Measurements from ENCODE around the gene SH3BP5L. TPM values are rescaled to one million over a fixed set of nuclear protein-coding genes. Genes with fewer than 3 reads are reported as not detected.

Gene SH3BP5L
- total and polyA plus RNA-seq, 2 of the 13 experiments (the other 11 are each of a cell fraction or from before 2014, with no cell fraction given) = 10.3 to 14.9 TPM

DNA sequence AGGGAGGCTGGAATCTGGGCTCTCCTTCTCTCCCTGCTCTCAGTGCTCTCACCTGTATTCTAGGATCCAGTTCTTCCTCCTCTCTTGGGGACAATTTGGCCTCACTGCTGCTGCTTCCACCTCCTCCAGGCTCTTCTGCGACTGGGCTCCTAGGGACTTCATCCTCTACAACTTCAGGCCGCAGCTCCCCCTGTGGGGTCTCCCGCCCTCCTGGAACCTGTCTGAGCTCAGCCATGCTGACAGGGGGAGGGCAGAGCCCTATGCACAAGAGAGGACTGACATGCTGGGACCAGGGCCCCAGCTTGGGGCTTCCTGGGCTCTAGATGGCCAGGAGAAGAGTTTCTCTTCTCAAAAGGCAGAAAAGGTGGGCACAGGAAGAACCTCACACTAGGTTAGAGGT is 1.0 kb downstream of the SH3BP5L start:
- intact Hi-C loops (cut with micrococcal nuclease; ENCODE audit: unreplicated experiment) (loop anchor here (2.0 kb wide), 1 partner anchor 48 kb away; no protein-coding TSS in a partner anchor), in situ Hi-C loops (cut with HindIII; ENCODE audit: extremely low pct_ligation_motif_present, low pct_unique_long_range_greater_than_20kb) (no loop called here)
- Histone ChIP-seq H4K20me1 (ENCODE audit: insufficient read depth, low read length) (no peaks in the 10 kb centered on the region), H3K4me2 (ENCODE audit: low read depth, low read length) (peak overlapping the region; percentile 96), H3K36me3 (replicated peaks in 1 of 2; ENCODE audit: control insufficient read depth in 1 of 2, insufficient read depth in 2 of 2, low read length in 2 of 2) (peaks cover 3 to 29% of the 10 kb centered on the region in 2 experiments), H3K27ac (ENCODE audit: extremely low read length, insufficient read depth, low read length) (peak overlapping the region; percentile 99), H3K27me3 (ENCODE audit: control insufficient read depth in 1 of 2, insufficient read depth in 2 of 2, low read length in 2 of 2) (no peaks in the 10 kb centered on the region; a peak in 1 of 5 replicates), H3K4me1 (ENCODE audit: insufficient read depth, low read length) (peaks cover 81% of the 10 kb centered on the region), H3K79me2 (ENCODE audit: insufficient read depth, low read length) (peaks cover 43% of the 10 kb centered on the region), H3K4me3 (replicated peaks in 1 of 3; ENCODE audit: insufficient read depth in 1 of 3, low read depth in 2 of 3, low read length in 3 of 3) (peak overlapping the region; percentile 71 to 92 (median 81)), H2AFZ (ENCODE audit: low read length) (no peak overlapping the region), H3K9ac (ENCODE audit: insufficient read depth, low read depth, low read length) (peak overlapping the region; percentile 94), H3K9me3 (ENCODE audit: low read length) (no peaks in the 10 kb centered on the region)
- DNase-seq (ENCODE audit: low spot score) = no peak
- FAIRE-seq = no peak
- POLR2A ChIA-PET = interaction anchor here (3.4 to 5.6 kb wide), 2 partner anchors 14 to 49 kb away, joined by 20 to 108 read pairs; partner anchors contain the start of gene ZNF672
- CTCF ChIA-PET (ENCODE audit: low intra/inter-chr PET ratio, low total read pairs) = no interaction called here
- no peak for ATAC-seq
- WGBS (ENCODE audit: low lambda C conversion rate) = 85% methylated on average over 3 of the region's 3 CpGs
- no peak for TF ChIP-seq ZSCAN31 (CRISPR knock-in tag; IDR thresholded peaks at IDR 0.05; ENCODE audit: low read depth)
- TF ChIP-seq ZNF136 (CRISPR knock-in tag; IDR thresholded peaks at IDR 0.05; ENCODE audit: low read depth) = no peak
- no peak for TF ChIP-seq BRD4 (CRISPR knock-in tag; IDR thresholded peaks at IDR 0.05)
- TF ChIP-seq PHF21A (CRISPR knock-in tag; IDR thresholded peaks at IDR 0.05) = 0 out of 2 replicates have a peak, but pooled peaks have one; percentile 18
- no peak for TF ChIP-seq U2AF1 (optimal IDR thresholded peaks at IDR 0.05; ENCODE audit: low read depth, low read length)
- no peak for TF ChIP-seq DNMT1 (CRISPR knock-in tag; IDR thresholded peaks at IDR 0.05)
- no peak for TF ChIP-seq HNRNPH1 (optimal IDR thresholded peaks at IDR 0.05; ENCODE audit: low read depth, low read length)
- no TSS peak for BruUV-seq (replicated peaks)

DNA sequence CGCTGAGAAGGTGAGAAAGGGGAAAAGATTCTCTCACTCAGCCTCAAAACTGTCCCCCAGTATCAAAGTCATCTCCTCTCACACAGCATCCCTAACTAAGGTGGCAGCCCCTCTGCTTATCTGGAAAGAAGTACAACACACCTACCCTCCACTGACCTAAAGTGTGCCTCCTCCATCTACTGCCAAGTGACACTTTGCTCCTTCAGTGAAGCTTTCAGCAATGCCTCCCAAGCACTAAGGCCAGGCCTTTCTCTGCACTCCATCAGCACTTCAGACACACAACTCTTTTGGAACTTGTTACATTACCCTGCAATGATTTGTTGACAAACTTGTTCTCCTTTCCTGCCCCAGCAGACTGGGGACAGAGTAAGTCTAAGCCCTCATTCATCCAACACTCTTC is 1.4 kb downstream of the SH3BP5L start:
- H4K20me1 ChIP-seq (ENCODE audit: insufficient read depth, low read length) = no peaks in the 10 kb centered on the region
- DNase-seq (ENCODE audit: low spot score) = no peak
- ChIA-PET POLR2A (interaction anchor here (1.4 to 5.6 kb wide), 2 partner anchors 14 to 35 kb away, joined by 3 to 108 read pairs; partner anchors contain the start of genes ZNF672 and ZNF692), CTCF (ENCODE audit: low intra/inter-chr PET ratio, low total read pairs) (no interaction called here)
- in situ Hi-C loops (cut with HindIII; ENCODE audit: extremely low pct_ligation_motif_present, low pct_unique_long_range_greater_than_20kb) = no loop called here
- 100% methylated on average over 1 of the region's 1 CpG for WGBS (ENCODE audit: low lambda C conversion rate)
- H3K4me1 ChIP-seq (ENCODE audit: insufficient read depth, low read length) = peaks cover 78% of the 10 kb centered on the region
- no peak for ATAC-seq
- FAIRE-seq = no peak
- BruUV-seq (replicated peaks) = no TSS peak
- peaks cover 43% of the 10 kb centered on the region for H3K79me2 ChIP-seq (ENCODE audit: insufficient read depth, low read length)
- H3K27me3 ChIP-seq (ENCODE audit: control insufficient read depth in 1 of 2, insufficient read depth in 2 of 2, low read length in 2 of 2) = no peaks in the 10 kb centered on the region; a peak in 1 of 5 replicates
- H3K9ac ChIP-seq (ENCODE audit: insufficient read depth, low read depth, low read length) = peak overlapping the region; percentile 94; the same call in 1 of the 2 replicates
- peaks cover 3 to 29% of the 10 kb centered on the region in 2 experiments for H3K36me3 ChIP-seq (replicated peaks in 1 of 2; ENCODE audit: control insufficient read depth in 1 of 2, insufficient read depth in 2 of 2, low read length in 2 of 2)
- H3K27ac ChIP-seq (ENCODE audit: extremely low read length, insufficient read depth, low read length) = no peak overlapping the region
- H3K9me3 ChIP-seq (ENCODE audit: low read length) = no peaks in the 10 kb centered on the region
- intact Hi-C loops (cut with micrococcal nuclease; ENCODE audit: unreplicated experiment) = loop anchor here (2.0 kb wide), 1 partner anchor 48 kb away; no protein-coding TSS in a partner anchor
- no peak overlapping the region for H2AFZ ChIP-seq (ENCODE audit: low read length)
- H3K4me3 ChIP-seq (replicated peaks in 1 of 3; ENCODE audit: insufficient read depth in 1 of 3, low read depth in 2 of 3, low read length in 3 of 3) = peak overlapping the region; percentile 71 to 92 (median 81); a peak in 4 of 6 replicates
- H3K4me2 ChIP-seq (ENCODE audit: low read depth, low read length) = peak overlapping the region; percentile 96
- TF ChIP-seq FOXK1 (CRISPR knock-in tag; IDR thresholded peaks at IDR 0.05; ENCODE audit: borderline replicate concordance, low read depth) (no peak), ZC3H13 (CRISPR knock-in tag; IDR thresholded peaks at IDR 0.05) (no peak), ADNP (CRISPR knock-in tag; IDR thresholded peaks at IDR 0.05) (no peak)
- TF ChIP-seq, protein P1, sequence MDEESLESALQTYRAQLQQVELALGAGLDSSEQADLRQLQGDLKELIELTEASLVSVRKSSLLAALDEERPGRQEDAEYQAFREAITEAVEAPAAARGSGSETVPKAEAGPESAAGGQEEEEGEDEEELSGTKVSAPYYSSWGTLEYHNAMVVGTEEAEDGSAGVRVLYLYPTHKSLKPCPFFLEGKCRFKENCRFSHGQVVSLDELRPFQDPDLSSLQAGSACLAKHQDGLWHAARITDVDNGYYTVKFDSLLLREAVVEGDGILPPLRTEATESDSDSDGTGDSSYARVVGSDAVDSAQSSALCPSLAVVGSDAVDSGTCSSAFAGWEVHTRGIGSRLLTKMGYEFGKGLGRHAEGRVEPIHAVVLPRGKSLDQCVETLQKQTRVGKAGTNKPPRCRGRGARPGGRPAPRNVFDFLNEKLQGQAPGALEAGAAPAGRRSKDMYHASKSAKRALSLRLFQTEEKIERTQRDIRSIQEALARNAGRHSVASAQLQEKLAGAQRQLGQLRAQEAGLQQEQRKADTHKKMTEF (CRISPR knock-in tag; IDR thresholded peaks at IDR 0.05) = no peak
